Brain microvascular endothelial cell (primary cell): ENCODE results near the gene ATP5F1E.

Experiments
- DNase-seq: peaks from one replicate; pipeline ENCODE4 v3.0.0-alpha.2; 2020
- H3K27ac ChIP-seq: fragments of 250-450 bp; sonication (Bioruptor Pico); 2 replicates; pipeline ENCODE4 v1.5.1; 2020; ENCODE audit warnings: mild to moderate bottlenecking, moderate library complexity
- H3K27me3 ChIP-seq: fragments of 250-450 bp; sonication (Bioruptor Pico); replicated peaks from 2 replicates; pipeline ENCODE4 v1.5.1; 2020; ENCODE audit warnings: mild to moderate bottlenecking
- H3K36me3 ChIP-seq: fragments of 250-450 bp; sonication (Bioruptor Pico); replicated peaks from 2 replicates; pipeline ENCODE4 v1.5.1; 2020; ENCODE audit warnings: mild to moderate bottlenecking
- H3K4me3 ChIP-seq: 2 replicates; pipeline ENCODE4 v1.5.1; 2011; ENCODE audit warnings: low read depth, mild to moderate bottlenecking, control low read depth, low read length, moderate library complexity
- CTCF ChIP-seq: IDR thresholded peaks from 2 replicates; pipeline ENCODE4 v1.5.1; 2011; ENCODE audit warnings: low read depth, mild to moderate bottlenecking, moderate library complexity, low read length, control low read depth, inconsistent platforms; ENCODE audit errors: missing control alignments
- in situ Hi-C: cut with HindIII; loops from 2 replicates; pipeline ENCODE4 v1.10.0; 2017; ENCODE audit warnings: low sequenced_read_pairs, low pct_ligation_motif_present

The ATP5F1E gene

DNA sequence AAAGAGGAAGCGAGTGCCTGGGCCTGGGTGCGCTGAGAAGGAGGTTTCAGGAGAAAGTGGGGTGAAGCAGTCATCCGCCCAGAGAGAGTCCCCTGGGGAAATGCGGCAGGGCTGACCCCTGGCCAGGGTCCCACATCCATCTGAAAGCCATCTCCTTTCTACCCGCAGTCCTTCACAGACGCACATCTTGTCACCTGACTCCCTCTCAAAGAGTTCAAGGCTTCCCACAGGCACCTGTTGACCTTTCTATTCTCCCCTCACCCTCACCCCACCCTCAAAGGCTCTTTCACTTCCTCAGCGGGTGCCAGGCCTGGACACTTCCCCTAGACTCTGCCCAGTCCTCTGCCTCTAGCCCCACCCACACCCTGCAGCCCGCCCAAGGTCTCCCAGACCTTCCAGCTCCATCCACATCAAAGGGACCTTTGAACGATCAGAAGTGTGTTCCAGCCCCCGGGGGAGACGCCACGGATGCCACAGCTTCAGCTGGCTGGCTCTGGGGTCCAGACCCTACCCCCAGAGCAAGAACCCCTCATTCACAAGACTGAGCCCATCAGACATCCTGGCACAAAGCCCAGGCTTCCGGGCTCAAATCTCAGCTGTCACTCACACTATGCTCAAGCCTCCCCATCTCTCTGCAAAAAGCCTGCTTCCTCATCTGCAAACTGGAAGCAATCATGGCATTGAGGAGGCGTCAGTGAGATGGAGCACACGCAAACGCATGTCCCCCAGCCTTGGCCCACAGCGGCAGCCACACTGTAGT lies 27.2 kb downstream of the ATP5F1E start:
- in situ Hi-C loops, result no loop called here
- H3K36me3 ChIP-seq, result peaks cover 4% of the 10 kb centered on the region
- DNase-seq, result no peak
- no peak for TF ChIP-seq CTCF
- H3K4me3 ChIP-seq, result no peak overlapping the region
- H3K27me3 ChIP-seq, result no peaks in the 10 kb centered on the region
- no peak overlapping the region for H3K27ac ChIP-seq

GRCh38 chr20:59004493-59004762 lies 27.7 kb downstream of the ATP5F1E start:
- Histone ChIP-seq H3K36me3 (peaks cover 5% of the 10 kb centered on the region), H3K27me3 (no peaks in the 10 kb centered on the region), H3K27ac (no peak overlapping the region), H3K4me3 (no peak overlapping the region)
- no peak for DNase-seq
- in situ Hi-C loops, result no loop called here
- no peak for TF ChIP-seq CTCF

- in situ Hi-C loops, result no loop called here
- Histone ChIP-seq H3K36me3 (peaks cover 8% of the 10 kb centered on the region), H3K27ac (no peak overlapping the region), H3K4me3 (no peak overlapping the region), H3K27me3 (no peaks in the 10 kb centered on the region)
- no peak for DNase-seq
- TF ChIP-seq CTCF, result no peak
Observed at GRCh38 chr20:59003836-59004492, 28.2 kb downstream of the ATP5F1E start.

- TF ChIP-seq CTCF, result no peak
- H3K36me3 ChIP-seq, result peaks cover 8% of the 10 kb centered on the region
Observed at GRCh38 chr20:59002874-59003399, 29.2 kb downstream of the ATP5F1E start.

DNA sequence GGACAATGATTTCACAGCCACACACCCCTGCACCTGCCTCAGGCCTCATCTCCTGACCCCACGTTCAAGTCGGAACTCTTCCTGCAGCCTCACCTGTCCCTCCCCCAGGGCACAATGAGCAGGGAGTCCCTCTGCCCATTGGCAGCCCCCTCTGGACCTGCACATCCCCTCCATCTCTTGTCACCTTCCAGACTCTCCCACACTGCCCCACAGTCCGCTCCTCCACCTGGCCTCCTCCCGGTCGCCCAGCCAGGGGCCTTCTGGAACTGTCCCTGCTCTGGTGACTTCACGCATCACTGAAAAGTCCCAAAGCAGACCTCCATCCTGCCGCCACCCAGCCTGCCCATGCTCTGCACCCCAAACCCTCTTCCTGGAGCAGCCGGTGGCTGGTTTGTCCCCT lies 29.7 kb downstream of the ATP5F1E start:
- in situ Hi-C loops, result no loop called here

More at GRCh38 chr20:59002874-59003399, 29.2 kb downstream of the ATP5F1E start:
- Histone ChIP-seq H3K4me3 (no peak overlapping the region), H3K27me3 (no peaks in the 10 kb centered on the region), H3K27ac (no peak overlapping the region)
- in situ Hi-C loops, result no loop called here
- DNase-seq, result no peak

More for the DNA sequence above, 29.7 kb downstream of the ATP5F1E start:
- peaks cover 14% of the 10 kb centered on the region for H3K36me3 ChIP-seq
- no peak overlapping the region for H3K27ac ChIP-seq
- H3K4me3 ChIP-seq, result no peak overlapping the region
- no peak for DNase-seq
- no peaks in the 10 kb centered on the region for H3K27me3 ChIP-seq
- TF ChIP-seq CTCF, result no peak
